Mucosa of gallbladder (tissue), 1 donor: ENCODE measurements around the gene IL1R2. TPM values are rescaled to one million over a fixed set of nuclear protein-coding genes. Genes with fewer than 3 reads are reported as not detected.

Experiments
- DNase-seq: peaks from one replicate; pipeline ENCODE4 v3.0.0-alpha.2; 2020; ENCODE audit warnings: low spot score
- total RNA-seq: library from RNA; stranded (reverse); gene quantifications from one replicate; pipeline ENCODE4 v1.2.1, GENCODE V29; 2021
- donor health status: DM: no; HTN: no; CAD: no.

IL1R2 gene
- total RNA-seq, 1 donor from 2014 or later: 2.3 TPM

DNA sequence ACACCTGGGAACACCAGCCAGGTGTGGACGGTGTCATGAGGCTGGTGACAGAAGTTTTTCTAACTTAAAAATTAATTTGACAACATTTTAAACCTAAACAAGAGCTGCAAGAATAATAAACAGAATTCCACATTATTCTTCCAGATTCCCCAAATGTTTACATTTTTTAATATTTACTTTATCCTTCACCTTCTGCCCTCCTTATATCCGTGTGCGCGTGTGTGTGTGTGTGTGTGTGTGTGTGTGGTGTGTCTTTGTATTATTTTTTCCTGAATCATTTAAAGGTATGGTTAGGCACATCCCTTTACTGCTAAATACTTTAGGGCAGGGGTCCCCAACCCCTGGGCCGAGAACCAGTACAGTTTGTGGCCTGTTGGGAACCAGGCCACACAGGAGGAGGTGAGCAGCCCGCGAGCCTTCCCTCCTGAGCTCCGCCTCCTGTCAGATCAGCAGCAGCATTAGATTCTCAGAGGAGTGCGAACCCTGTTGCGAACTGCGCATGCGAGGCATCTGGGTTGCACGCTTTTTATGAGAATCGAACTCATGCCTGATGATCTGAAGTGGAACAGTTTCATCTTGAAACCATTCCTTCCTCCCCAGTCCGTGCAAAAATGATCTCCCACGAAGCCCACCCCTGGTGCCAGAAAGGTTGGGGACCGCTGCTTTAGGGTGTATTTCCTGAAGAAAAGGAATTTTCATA is 16.4 kb upstream of the IL1R2 start:
- no peak for DNase-seq

- DNase-seq: no peak
These were observed 14.9 kb upstream of the IL1R2 start for GRCh38 chr2:101976891-101977290.

DNA sequence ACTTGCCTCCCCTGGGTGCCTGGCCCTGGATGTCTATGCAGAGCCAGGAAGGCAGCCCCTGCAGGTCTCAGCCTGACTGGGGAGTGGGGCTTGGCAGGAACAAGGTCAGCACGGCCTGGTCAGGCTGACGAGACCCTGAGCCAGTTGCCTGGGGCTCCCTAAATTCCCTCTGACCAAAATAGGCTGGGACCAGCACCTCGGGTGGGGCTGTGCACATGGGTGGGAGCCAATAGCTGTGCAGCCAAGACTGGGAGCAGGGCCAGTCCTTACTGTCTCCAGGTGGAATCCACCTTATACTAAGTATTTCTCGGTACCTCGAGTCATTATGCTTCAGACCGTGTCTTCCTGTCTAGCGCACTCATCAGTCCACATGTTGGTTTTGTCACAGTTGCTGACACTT is 11.4 kb upstream of the IL1R2 start:
- no peak for DNase-seq

DNA sequence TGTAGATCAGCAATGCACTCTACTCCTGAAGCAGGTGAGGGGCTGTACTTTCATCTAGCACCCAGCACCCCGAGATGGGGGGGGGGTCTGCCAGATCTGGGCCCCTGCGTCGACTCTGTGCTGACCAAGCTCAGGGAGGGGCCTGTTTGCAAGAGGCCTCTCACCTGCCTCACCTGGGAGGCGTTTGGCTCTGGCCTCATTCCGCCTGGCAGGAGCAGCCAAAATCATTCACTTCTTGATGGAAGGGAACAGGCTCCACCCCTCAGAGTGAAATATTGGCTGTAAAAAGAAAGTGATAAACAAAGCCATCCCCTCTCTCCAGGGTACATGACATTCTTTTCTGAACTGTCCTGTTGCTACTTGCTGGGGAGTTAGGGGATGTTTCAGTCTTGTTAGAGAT is 10.7 kb upstream of the IL1R2 start:
- DNase-seq: no peak

GRCh38 chr2:101981504-101981903 is 10.3 kb upstream of the IL1R2 start:
- DNase-seq: no peak

DNA sequence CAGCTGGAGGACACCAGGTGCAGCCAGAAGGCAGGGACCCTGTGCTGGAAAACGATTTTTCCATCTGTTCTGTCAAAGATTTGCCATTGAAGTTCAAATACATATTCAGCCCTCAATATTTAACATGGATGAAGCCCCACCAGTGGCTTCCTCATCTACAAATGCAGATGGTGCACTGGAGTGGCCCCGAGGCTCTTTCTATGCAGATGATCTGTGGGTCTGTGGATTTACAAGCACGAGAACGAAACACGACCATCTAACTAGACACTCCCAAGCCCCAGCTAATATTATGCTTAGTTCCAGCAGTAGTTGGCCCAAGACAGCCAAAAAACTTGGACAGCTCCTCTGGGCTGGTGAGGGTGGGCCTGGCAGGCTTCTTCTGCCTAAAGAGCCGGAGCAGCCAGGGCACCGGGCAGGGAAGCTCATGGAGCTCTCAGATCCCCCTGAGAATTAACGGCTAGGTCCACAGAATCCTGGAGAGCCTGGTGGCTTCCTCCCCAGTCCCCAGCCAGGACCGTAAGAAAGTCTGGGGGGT is 9.2 kb upstream of the IL1R2 start:
- no peak for DNase-seq

DNA sequence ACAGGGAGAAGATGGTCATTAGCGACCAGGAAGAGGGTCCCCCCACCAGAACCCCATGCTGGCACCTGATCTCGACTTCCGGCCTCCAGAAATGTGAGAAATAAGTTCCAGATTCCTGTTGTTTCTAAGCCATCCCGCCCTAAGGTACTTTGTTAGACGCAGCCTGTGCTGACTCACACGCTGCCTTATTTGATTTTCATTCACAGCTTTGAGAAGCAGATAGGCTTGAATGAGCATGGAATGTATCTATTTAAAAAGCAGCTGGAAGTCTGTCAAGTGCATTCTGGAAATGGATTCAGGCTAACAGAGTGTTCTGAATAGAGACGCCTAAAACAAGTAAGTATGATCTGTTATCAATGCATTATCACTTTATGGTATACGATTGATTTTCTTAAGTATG is 8.3 kb upstream of the IL1R2 start:
- no peak for DNase-seq

DNA sequence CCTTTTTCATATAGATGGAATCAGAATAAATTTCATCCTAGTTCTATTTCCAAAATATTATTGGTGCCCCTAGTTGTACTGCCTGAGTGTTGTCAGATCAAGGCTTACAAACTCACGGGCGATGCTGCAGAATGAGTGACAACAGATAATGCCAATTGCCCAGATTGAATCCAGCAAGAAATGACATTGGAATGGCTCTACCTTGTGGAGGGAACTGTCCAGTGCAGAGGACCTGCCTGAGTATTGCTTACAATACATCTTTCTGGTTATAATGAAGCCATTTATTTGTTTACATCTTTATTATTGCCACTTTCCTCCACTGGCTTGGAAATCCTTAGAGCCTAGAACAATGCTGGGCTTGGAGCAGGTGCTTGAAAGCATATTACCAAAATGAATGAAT is 7.8 kb upstream of the IL1R2 start:
- no peak for DNase-seq

- DNase-seq: no peak
These were observed 7.1 kb upstream of the IL1R2 start for GRCh38 chr2:101984656-101985055.

- DNase-seq: no peak
These were observed 6.5 kb upstream of the IL1R2 start for GRCh38 chr2:101985101-101985792.

DNA sequence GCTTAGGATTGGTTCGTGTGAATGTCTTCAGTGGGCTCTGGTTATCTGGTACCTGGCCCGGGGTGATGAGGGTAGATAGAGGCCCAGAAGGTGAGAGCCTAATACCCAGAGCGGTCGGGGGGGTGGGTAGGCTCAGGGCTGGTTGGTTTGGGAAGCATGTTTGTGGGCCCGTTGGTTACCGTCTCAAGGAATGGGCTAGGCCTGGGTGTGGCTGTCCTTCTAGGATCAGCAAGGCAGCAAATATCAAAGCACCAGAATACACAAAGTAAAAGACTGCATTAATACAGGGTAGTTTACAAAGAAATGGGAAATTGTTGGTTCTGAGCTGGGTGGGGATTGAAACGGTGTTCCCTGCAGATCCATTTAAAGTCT is 6.0 kb upstream of the IL1R2 start:
- DNase-seq: no peak

GRCh38 chr2:101986376-101986775 is 5.4 kb upstream of the IL1R2 start:
- DNase-seq: no peak

- DNase-seq: no peak
These were observed 4.7 kb upstream of the IL1R2 start for GRCh38 chr2:101986804-101987740.

GRCh38 chr2:101987832-101988231 is 3.9 kb upstream of the IL1R2 start:
- DNase-seq: no peak

- no peak for DNase-seq
These were observed 3.2 kb upstream of the IL1R2 start for GRCh38 chr2:101988541-101988940.

GRCh38 chr2:101989740-101990460 is 1.9 kb upstream of the IL1R2 start:
- DNase-seq: no peak

GRCh38 chr2:101993772-101994171 is 2.0 kb downstream of the IL1R2 start:
- no peak for DNase-seq

- DNase-seq: no peak
These were observed 3.3 kb downstream of the IL1R2 start for GRCh38 chr2:101995019-101995418.

GRCh38 chr2:101995804-101996203 is 4.0 kb downstream of the IL1R2 start:
- no peak for DNase-seq

DNA sequence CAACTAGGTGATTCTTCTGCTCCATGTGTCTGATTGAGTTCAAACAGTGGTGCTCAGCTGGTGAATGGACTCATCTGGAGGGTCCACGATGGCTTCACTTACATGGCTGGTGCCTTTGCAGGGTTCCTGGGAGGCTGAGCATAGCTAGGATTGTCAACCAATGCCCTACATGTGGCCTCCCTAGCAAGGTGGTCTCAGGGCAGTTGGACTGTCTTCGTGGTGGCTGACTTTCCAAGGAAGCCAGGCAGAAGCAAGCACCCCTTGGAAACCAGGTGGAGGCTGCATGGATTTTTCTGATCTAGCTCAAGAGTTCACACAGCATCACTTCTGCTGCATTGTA is 6.8 kb downstream of the IL1R2 start:
- DNase-seq: no peak

GRCh38 chr2:101998896-101999789 is 7.4 kb downstream of the IL1R2 start:
- DNase-seq: peak; percentile 34
